ENCODE measurements around the gene HSD17B2.

GRCh38 chr16:82146957-82147356 is 111.9 kb downstream of the HSD17B2 start:
- TF ChIP-seq ISL1 (CRISPR knock-in tag; IDR thresholded peaks at IDR 0.05) (no peak), ARNTL (CRISPR knock-in tag; IDR thresholded peaks at IDR 0.05; ENCODE audit: borderline replicate concordance, low read depth) (no peak), ZNF8 (CRISPR knock-in tag; IDR thresholded peaks at IDR 0.05) (no peak), PATZ1 (CRISPR knock-in tag; IDR thresholded peaks at IDR 0.05; ENCODE audit: borderline replicate concordance) (no peak), RARB (CRISPR knock-in tag; IDR thresholded peaks at IDR 0.05) (no peak), ZFP30 (CRISPR knock-in tag; IDR thresholded peaks at IDR 0.05) (no peak), ZFP3 (CRISPR knock-in tag; IDR thresholded peaks at IDR 0.05) (no peak), CSDC2 (CRISPR knock-in tag; IDR thresholded peaks at IDR 0.05) (no peak), TSHZ2 (CRISPR knock-in tag; IDR thresholded peaks at IDR 0.05) (no peak), CSRNP3 (CRISPR knock-in tag; IDR thresholded peaks at IDR 0.05) (no peak), CREB5 (CRISPR knock-in tag; IDR thresholded peaks at IDR 0.05; ENCODE audit: low read depth) (no peak)
